ENCODE data around the gene OR13J1.

DNA sequence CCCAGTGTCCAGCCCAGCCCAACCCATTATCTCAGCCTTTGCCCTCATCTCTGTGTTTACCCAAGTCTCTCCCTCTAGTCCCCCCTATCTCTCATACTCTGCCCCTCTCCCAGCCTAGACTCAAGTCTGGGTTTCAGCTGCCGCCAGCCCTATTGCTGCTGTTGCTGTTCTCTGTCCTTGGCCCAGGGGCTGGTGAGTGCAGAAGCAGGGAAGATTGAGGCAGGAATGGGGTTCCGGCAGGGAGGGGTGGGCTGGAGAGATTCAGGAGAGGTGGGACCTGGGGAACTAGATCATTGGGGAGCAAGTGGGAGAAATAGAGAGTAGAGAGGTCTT, 40.5 kb downstream of the OR13J1 start:
- no peak for TF ChIP-seq POLR2AphosphoS5 (IDR thresholded peaks at IDR 0.05; ENCODE audit: low read depth, low read length)
- TF ChIP-seq POLR2A (IDR thresholded peaks at IDR 0.05; ENCODE audit: low read depth, low read length): no peak
- TF ChIP-seq TAF1 (IDR thresholded peaks at IDR 0.05; ENCODE audit: borderline replicate concordance, low read depth, low read length): no peak
